HCT116 (cell line): Measurements from ENCODE around the gene MORF4L2. TPM values are rescaled to one million over a fixed set of nuclear protein-coding genes. Genes with fewer than 3 reads are reported as not detected.

ENCODE experiments used
- ATAC-seq: fragments of 200-7000 bp; cut with Tn5 transposase; 2 replicates; pipeline ENCODE4 v1.9.1; 2020; ENCODE audit warnings: mild to moderate bottlenecking, moderate library complexity
- BruUV-seq: library from RNA; stranded (reverse); fragments of 400-500 nt; replicated peaks from 2 replicates; lab custom pipeline; 2021; lab: Mats Ljungman, UMichigan
- CTCF ChIA-PET: fragments of 300-600 bp; sonication (Branson Sonifier 250); formaldehyde crosslinking; loops from one replicate; lab custom pipeline; 2021; ENCODE audit warnings: antibody characterized with exemption; lab: Charles Lee
- POLR2A ChIA-PET: fragments of 300-600, 350-600 bp; sonication (Branson Sonifier 250); formaldehyde crosslinking; loops from one replicate; lab custom pipeline; 2021; ENCODE audit warnings: antibody characterized with exemption; lab: Charles Lee
- RAD21 ChIA-PET, 2 experiments: fragments of 300-600 bp; sonication (Branson Sonifier 250); formaldehyde crosslinking; loops; one replicate each; lab custom pipeline; 2023; ENCODE audit warnings: low total read pairs in 2 of 2; ENCODE audit not compliant: uncharacterized antibody in 2 of 2, unreplicated experiment in 2 of 2, low non-redundant PET in 1 of 2; lab: Charles Lee
- DNase-seq: peaks from one replicate; pipeline ENCODE4 v3.0.0-alpha.2; 2010; ENCODE audit warnings: low read depth, low spot score
- H2AFZ ChIP-seq: fragments of 200-600 bp; shearing (Covaris generic), sonication (generic); 2 replicates; pipeline ENCODE4 v1.6.1; 2017; ENCODE audit warnings: low read depth, mixed run types, mixed read lengths, antibody characterized with exemption, low read length; ENCODE audit not compliant: poor library complexity, severe bottlenecking
- H3K27ac ChIP-seq: 2 replicates; pipeline ENCODE4 v1.5.1; 2012; ENCODE audit warnings: low read depth, low read length
- H3K27me3 ChIP-seq: fragments of 200-600 bp; sonication (generic); 2 replicates; pipeline ENCODE4 v1.6.1; 2016; ENCODE audit warnings: mixed run types, low read length, mixed read lengths; ENCODE audit not compliant: insufficient read depth
- H3K36me3 ChIP-seq, 2 experiments: fragments of 200-500 bp in 1 of 2; fragments of 200-600 bp in 1 of 2; sonication (Bioruptor generic) in 1 of 2; sonication (generic) in 1 of 2; 2 replicates each; pipeline versions ENCODE4 v1.5.1 to v1.6.1; 2014 to 2016; ENCODE audit warnings: low read length in 2 of 2, inconsistent platforms in 1 of 2, mixed read lengths in 1 of 2, mixed run types in 1 of 2; ENCODE audit not compliant: insufficient read depth in 2 of 2, control insufficient read depth in 1 of 2
- H3K4me1 ChIP-seq, 2 experiments: fragments of 200-600 bp in 1 of 2; sonication (generic) in 1 of 2; 2 replicates each; pipeline versions ENCODE4 v1.5.1 to v1.6.1; 2012 to 2017; ENCODE audit warnings: low read length in 2 of 2, inconsistent platforms in 1 of 2, mild to moderate bottlenecking in 1 of 2, mixed read lengths in 1 of 2, mixed run types in 1 of 2, moderate library complexity in 1 of 2; ENCODE audit not compliant: insufficient read depth in 2 of 2, control insufficient read depth in 1 of 2
- H3K4me2 ChIP-seq: fragments of 200-600 bp; sonication (generic); 2 replicates; pipeline ENCODE4 v1.6.1; 2017; ENCODE audit warnings: mixed run types, low read length, mixed read lengths
- H3K4me3 ChIP-seq, 2 experiments: fragments of 200-600 bp in 1 of 2; sonication (generic) in 1 of 2; replicated peaks in 1 of 2; 2 replicates each; pipeline ENCODE4 v1.5.1; 2011 to 2016; ENCODE audit warnings: low read length in 2 of 2, control low read depth in 1 of 2, low read depth in 1 of 2, mild to moderate bottlenecking in 1 of 2, mixed read lengths in 1 of 2, mixed run types in 1 of 2
- H3K79me2 ChIP-seq: fragments of 200-600 bp; sonication (generic); 2 replicates; pipeline ENCODE4 v1.6.1; 2017; ENCODE audit warnings: mild to moderate bottlenecking, mixed run types, low read length, moderate library complexity, mixed read lengths; ENCODE audit not compliant: insufficient read depth
- H3K9ac ChIP-seq: fragments of 200-600 bp; sonication (generic); 2 replicates; pipeline ENCODE4 v1.6.1; 2016; ENCODE audit warnings: low read length, mixed read lengths
- H3K9me2 ChIP-seq: fragments of 200-600 bp; sonication (generic), shearing (Covaris generic); 2 replicates; pipeline ENCODE4 v1.6.1; 2017; ENCODE audit warnings: mixed run types, mild to moderate bottlenecking, moderate library complexity; ENCODE audit not compliant: insufficient read depth
- H3K9me3 ChIP-seq, 2 experiments: fragments of 200-500 bp in 1 of 2; fragments of 200-600 bp in 1 of 2; sonication (Bioruptor generic) in 1 of 2; sonication (generic) in 1 of 2; 2 replicates each; pipeline ENCODE4 v1.6.1; 2014 to 2017; ENCODE audit warnings: low read length in 2 of 2, mixed read lengths in 2 of 2, inconsistent platforms in 1 of 2, low read depth in 1 of 2, mild to moderate bottlenecking in 1 of 2, mixed run types in 1 of 2, moderate library complexity in 1 of 2; ENCODE audit not compliant: control insufficient read depth in 1 of 2, insufficient read depth in 1 of 2
- H4K20me1 ChIP-seq: fragments of 200-600 bp; sonication (generic), shearing (Covaris generic); 2 replicates; pipeline ENCODE4 v1.6.1; 2017; ENCODE audit warnings: mixed run types, mild to moderate bottlenecking, moderate library complexity; ENCODE audit not compliant: insufficient read depth
- ATF3 ChIP-seq: IDR thresholded peaks from 2 replicates; pipeline ENCODE4 v1.6.1; 2012
- CBX3 ChIP-seq: IDR thresholded peaks from 2 replicates; pipeline ENCODE4 v1.6.1; 2012; ENCODE audit warnings: low read depth
- ELF1 ChIP-seq: IDR thresholded peaks from 2 replicates; pipeline ENCODE4 v1.6.1; 2012; ENCODE audit warnings: low read depth, borderline replicate concordance
- FOSL1 ChIP-seq: IDR thresholded peaks from 2 replicates; pipeline ENCODE4 v1.6.1; 2012; ENCODE audit warnings: low read depth
- JUND ChIP-seq: IDR thresholded peaks from 2 replicates; pipeline ENCODE4 v1.6.1; 2012
- POLR2A ChIP-seq: IDR thresholded peaks from 2 replicates; pipeline ENCODE4 v1.7.0; 2011; ENCODE audit warnings: borderline replicate concordance; ENCODE audit not compliant: insufficient read depth, insufficient read length; ENCODE audit errors: extremely low read depth
- SRF ChIP-seq: IDR thresholded peaks from 2 replicates; pipeline ENCODE4 v1.6.1; 2012; ENCODE audit warnings: low read depth
- TCF7L2 ChIP-seq: IDR thresholded peaks from 2 replicates; pipeline ENCODE4 v1.7.0; 2011; ENCODE audit warnings: borderline replicate concordance, inconsistent platforms; ENCODE audit not compliant: insufficient read depth, insufficient read length; ENCODE audit errors: extremely low read depth
- ZBTB33 ChIP-seq: IDR thresholded peaks from 2 replicates; pipeline ENCODE4 v1.6.1; 2011; ENCODE audit warnings: mild to moderate bottlenecking, low read length, moderate library complexity; ENCODE audit not compliant: insufficient replicate concordance; ENCODE audit errors: extremely low read depth
- ZFX ChIP-seq: fragments of 450-650 bp; IDR thresholded peaks from 2 replicates; pipeline ENCODE4 v1.6.1; 2017
- ZNF274 ChIP-seq: fragments of 200-500 bp; sonication (Bioruptor generic); IDR thresholded peaks from 2 replicates; pipeline ENCODE4 v1.6.1; 2014; ENCODE audit warnings: mild to moderate bottlenecking, low read depth, low read length, inconsistent platforms
- intact Hi-C: fragments of 100-400 bp; cut with micrococcal nuclease; formaldehyde crosslinking; loops from 2 replicates; pipeline ENCODE4 v1.10.0; 2022
- total RNA-seq: library from RNA; stranded (reverse); gene quantifications from one replicate; pipeline ENCODE4 v1.2.1, GENCODE V29; 2021; ENCODE audit not compliant: unreplicated experiment

MORF4L2 gene
- total RNA-seq, 1 experiment from 2014 or later: 308 TPM

GRCh38 chrX:103726477-103726876 is 40.0 kb upstream of the MORF4L2 start:
- no peaks in the 10 kb centered on the region for H3K4me1 ChIP-seq
- CTCF ChIA-PET: no interaction called here

More at GRCh38 chrX:103726477-103726876, 40.0 kb upstream of the MORF4L2 start:
- Histone ChIP-seq H3K4me2 (no peak overlapping the region), H3K4me3 (no peak overlapping the region), H3K36me3 (no peaks in the 10 kb centered on the region), H2AFZ (no peak overlapping the region), H3K9me2 (no peaks in the 10 kb centered on the region), H3K27me3 (peaks cover 14% of the 10 kb centered on the region), H3K9ac (no peak overlapping the region), H3K79me2 (no peaks in the 10 kb centered on the region), H4K20me1 (no peaks in the 10 kb centered on the region), H3K27ac (no peak overlapping the region), H3K9me3 (no peaks in the 10 kb centered on the region)
- DNase-seq (no peak), ATAC-seq (no peak)
- intact Hi-C loops: no loop called here
- TF ChIP-seq ELF1 (no peak), ZNF274 (no peak), TCF7L2 (no peak), FOSL1 (no peak), CBX3 (no peak), ZFX (no peak), ZBTB33 (no peak), SRF (no peak), POLR2A (no peak), JUND (no peak), ATF3 (no peak)
- BruUV-seq: no TSS peak
- ChIA-PET RAD21 (no interaction called here), POLR2A (no interaction called here)
